C4-2B (cell line): ENCODE results near the gene COX4I1.

Experiments used
- H3K27ac ChIP-seq: fragments of 450-650 bp; 2 replicates; pipeline ENCODE4 v1.5.1; 2017
- ZFX ChIP-seq: fragments of 450-650 bp; IDR thresholded peaks from 2 replicates; pipeline ENCODE4 v1.6.1; 2017
- TF ChIP-seq, protein P1 (sequence below): fragments of 450-650 bp; conservative IDR thresholded peaks from 2 replicates; pipeline ENCODE4 v1.5.1; 2017; ENCODE audit warnings: mild to moderate bottlenecking

Gene COX4I1

DNA sequence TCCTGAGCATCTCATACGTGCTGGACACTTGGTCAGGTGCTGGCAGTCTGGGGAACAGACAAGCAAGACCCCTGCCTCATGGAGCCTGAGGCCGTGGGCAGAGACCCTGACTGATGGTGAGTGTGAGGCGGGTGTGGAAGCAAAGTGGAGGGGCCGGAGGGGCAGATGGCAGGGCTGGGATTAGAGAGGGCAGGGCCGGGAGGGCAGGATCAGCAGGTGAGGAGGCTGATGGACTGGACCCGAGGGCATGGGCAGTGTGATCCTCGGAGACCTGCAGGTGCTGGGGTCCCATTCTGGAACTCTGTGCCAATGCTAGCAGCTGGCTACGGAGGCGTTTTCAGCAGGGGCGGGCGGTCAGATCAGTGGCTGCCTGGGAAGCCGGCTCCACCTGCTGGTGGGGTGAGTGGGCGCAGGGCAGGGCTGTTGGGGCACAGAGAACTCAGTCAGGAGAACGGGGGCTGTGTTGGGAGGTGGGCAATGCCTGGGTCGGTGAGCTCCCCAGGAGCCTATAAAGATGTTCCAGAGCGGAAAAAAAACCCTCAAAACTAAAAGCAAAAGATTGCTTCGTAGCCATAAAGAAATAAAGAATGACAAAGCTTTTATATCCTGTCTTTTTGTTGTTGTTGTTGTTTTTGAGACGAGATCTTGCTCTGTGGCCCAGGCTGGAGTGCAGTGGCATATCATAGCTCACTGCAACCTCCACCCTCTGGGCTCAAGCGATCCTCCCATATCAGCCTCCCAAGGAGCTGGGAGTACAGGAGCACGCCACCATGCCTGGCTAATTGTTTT, 39.7 kb upstream of the COX4I1 start:
- TF ChIP-seq, protein P1, sequence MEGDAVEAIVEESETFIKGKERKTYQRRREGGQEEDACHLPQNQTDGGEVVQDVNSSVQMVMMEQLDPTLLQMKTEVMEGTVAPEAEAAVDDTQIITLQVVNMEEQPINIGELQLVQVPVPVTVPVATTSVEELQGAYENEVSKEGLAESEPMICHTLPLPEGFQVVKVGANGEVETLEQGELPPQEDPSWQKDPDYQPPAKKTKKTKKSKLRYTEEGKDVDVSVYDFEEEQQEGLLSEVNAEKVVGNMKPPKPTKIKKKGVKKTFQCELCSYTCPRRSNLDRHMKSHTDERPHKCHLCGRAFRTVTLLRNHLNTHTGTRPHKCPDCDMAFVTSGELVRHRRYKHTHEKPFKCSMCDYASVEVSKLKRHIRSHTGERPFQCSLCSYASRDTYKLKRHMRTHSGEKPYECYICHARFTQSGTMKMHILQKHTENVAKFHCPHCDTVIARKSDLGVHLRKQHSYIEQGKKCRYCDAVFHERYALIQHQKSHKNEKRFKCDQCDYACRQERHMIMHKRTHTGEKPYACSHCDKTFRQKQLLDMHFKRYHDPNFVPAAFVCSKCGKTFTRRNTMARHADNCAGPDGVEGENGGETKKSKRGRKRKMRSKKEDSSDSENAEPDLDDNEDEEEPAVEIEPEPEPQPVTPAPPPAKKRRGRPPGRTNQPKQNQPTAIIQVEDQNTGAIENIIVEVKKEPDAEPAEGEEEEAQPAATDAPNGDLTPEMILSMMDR = peak; percentile 86
- no peak for TF ChIP-seq ZFX
- H3K27ac ChIP-seq = no peak overlapping the region

DNA sequence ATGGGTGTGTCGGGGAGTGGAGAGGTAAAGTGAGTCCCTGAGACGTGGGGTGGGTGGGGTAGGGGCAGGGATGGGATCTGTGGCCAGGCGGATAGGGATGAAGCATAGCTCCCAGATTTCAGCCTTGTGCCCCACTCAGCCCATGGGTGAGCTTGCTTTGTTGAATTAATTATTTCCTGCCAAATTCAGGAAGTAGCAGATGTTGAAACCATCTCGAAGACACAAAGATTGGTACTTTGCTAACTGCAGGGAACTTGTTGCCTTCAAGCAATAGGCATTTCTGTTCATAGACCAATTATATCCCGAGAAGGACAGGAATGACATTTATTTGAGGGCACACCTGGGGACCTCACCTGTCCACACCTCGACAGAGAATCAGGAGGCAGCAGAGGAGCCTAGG, 37.6 kb upstream of the COX4I1 start:
- no peak overlapping the region for H3K27ac ChIP-seq
- TF ChIP-seq, protein P1 = no peak
- TF ChIP-seq ZFX = no peak

DNA sequence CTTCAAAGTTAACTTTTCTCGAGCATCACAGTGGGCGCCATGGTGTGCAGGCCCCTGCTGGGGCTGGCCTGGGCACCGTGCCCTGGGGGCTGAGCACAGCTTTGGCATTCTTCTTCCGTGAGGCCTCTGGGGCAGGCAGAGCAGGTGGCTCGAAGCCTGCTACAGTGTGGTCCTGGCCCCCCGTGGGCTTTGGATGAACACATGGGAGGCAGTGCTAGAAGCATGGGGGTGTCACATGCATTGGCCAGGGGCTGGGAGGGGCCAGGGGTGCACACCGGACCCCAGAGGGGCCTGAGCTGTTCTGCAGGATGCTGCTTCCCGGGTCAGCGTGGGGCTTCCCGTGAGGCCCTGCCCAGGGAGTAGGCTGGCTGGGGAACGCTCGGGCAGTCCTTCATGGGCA, 36.5 kb upstream of the COX4I1 start:
- no peak overlapping the region for H3K27ac ChIP-seq
- no peak for TF ChIP-seq ZFX
- TF ChIP-seq, protein P1 = no peak

DNA sequence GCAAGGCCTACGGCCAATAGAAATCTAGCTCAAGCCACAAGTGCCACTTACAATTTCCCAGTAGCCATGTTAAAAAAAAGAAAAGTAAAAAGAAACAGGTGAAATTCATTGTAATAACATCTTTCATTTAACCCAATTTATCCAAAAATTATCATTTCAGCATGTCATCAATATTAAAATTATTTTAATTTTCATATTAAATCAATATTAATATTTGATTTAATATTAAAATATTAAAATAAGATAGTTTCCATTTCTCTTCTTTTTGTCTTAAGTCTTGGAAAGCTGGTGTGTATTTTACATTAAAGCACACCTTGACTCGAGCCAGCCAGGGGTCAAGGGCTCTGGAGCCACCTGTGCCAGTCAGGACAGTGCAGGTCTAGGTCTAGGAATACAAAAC, 35.9 kb upstream of the COX4I1 start:
- H3K27ac ChIP-seq = no peak overlapping the region
- no peak for TF ChIP-seq ZFX
- TF ChIP-seq, protein P1 = no peak

DNA sequence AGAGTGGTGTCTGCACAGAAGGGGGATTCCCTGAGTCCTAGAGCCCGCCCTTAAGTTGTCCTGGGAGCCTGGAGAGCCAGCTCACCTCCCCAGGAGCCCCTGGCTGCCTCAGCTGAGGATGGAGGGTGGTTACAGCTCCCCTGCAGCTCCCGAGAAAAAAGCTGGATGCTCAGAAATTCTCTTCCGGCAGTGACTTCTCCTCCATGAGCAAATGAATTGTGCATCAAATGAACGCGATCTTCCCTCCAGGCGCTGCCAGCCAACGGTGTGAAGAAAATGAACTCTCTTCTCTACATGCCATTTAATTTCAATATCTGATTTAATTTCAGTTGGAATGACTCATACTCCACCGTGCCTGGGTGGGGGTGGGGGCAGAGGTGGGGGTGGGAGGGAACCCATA, 34.3 kb upstream of the COX4I1 start:
- no peak for TF ChIP-seq ZFX
- TF ChIP-seq, protein P1 = no peak
- H3K27ac ChIP-seq = no peak overlapping the region

DNA sequence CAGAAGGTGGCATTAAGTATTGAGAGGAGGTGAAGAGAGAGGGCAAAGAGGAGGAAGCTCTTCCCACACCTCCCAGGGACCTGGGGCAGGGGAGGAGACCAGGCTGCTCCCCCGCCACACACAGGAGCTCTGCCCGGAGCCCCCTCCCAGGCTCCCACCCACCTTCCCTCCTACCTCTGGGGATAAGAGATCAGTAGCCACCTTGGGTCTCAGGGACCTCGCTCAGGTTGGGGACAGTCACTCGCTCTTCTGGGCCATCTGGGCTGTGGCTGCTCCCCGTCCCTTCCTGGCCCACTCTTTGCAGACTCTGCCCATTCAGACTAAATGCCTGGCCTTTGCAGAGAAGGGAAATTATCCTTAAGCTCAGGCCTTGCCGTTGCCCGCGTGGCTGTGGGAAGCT, 33.7 kb upstream of the COX4I1 start:
- H3K27ac ChIP-seq = no peak overlapping the region
- TF ChIP-seq, protein P1 = no peak
- no peak for TF ChIP-seq ZFX

DNA sequence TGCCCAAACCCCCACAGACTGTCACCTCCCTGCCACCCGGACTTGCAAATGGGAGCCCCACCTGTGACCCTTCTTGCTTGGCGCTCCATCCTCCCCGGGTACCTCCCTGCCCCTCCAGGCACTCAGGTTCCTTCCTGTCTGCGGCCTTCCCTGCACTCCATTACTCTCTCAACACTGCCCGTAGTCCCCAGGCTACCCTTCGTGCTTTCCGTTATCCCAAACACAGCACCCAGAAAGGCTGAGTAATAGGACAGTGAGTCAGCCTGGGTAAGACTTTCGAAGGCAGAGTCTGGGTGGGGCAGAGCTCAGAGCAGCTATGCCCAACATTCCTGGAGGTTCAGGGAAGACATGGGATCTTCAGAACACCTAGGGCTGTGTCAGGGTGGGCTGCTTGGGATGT, 32.0 kb upstream of the COX4I1 start:
- no peak overlapping the region for H3K27ac ChIP-seq
- TF ChIP-seq ZFX = no peak
- TF ChIP-seq, protein P1 = no peak
